ENCODE measurements around the gene ONECUT1. TPM values are rescaled to one million over a fixed set of nuclear protein-coding genes. Genes with fewer than 3 reads are reported as not detected.

ONECUT1 gene
- total and polyA plus RNA-seq, 3 donors from 2014 or later: 3.4 to 10.0 (median 3.6) TPM

- Histone ChIP-seq H3K9me3 (no peaks in the 10 kb centered on the region), H3K4me3 (no peak overlapping the region), H3K4me1 (peaks cover 37% of the 10 kb centered on the region), H3K27me3 (peaks cover 11% of the 10 kb centered on the region), H3K27ac (no peak overlapping the region), H3K36me3 (ENCODE audit: low read depth, missing control alignments) (no peaks in the 10 kb centered on the region)
- TF ChIP-seq POLR2A (IDR thresholded peaks at IDR 0.05) (no peak), CTCF (IDR thresholded peaks at IDR 0.05) (no peak)
- 1 to 2% methylated on average over 19 to 47 of the region's 58 CpGs for WGBS, 2 donors
- intact Hi-C loops (cut with DNase I; ENCODE audit: low total_unique reads): no loop called here
- DNase-seq: no peak
Measured at GRCh38 chr15:52788099-52788986, 1.8 kb downstream of the ONECUT1 start.

GRCh38 chr15:52787549-52788098, 2.5 kb downstream of the ONECUT1 start:
- Histone ChIP-seq H3K36me3 (ENCODE audit: low read depth, missing control alignments) (no peaks in the 10 kb centered on the region), H3K4me3 (no peak overlapping the region), H3K4me1 (peaks cover 37% of the 10 kb centered on the region), H3K27ac (no peak overlapping the region), H3K9me3 (no peaks in the 10 kb centered on the region), H3K27me3 (peaks cover 11% of the 10 kb centered on the region)
- WGBS, 2 donors: 1 to 4% methylated on average over 16 to 27 of the region's 27 CpGs
- TF ChIP-seq CTCF (IDR thresholded peaks at IDR 0.05) (no peak), POLR2A (IDR thresholded peaks at IDR 0.05) (no peak)
- intact Hi-C loops (cut with DNase I; ENCODE audit: low total_unique reads): no loop called here
- DNase-seq: no peak

GRCh38 chr15:52787123-52787503, 3.0 kb downstream of the ONECUT1 start:
- DNase-seq: no peak
- Histone ChIP-seq H3K9me3 (no peaks in the 10 kb centered on the region), H3K4me3 (no peak overlapping the region), H3K4me1 (peaks cover 37% of the 10 kb centered on the region), H3K36me3 (ENCODE audit: low read depth, missing control alignments) (no peaks in the 10 kb centered on the region), H3K27me3 (peaks cover 11% of the 10 kb centered on the region), H3K27ac (no peak overlapping the region)
- TF ChIP-seq POLR2A (IDR thresholded peaks at IDR 0.05) (no peak), CTCF (IDR thresholded peaks at IDR 0.05) (no peak)
- intact Hi-C loops (cut with DNase I; ENCODE audit: low total_unique reads): no loop called here
- WGBS, 2 donors: 3% methylated on average over 24 of the region's 24 CpGs; no CpG with 5 or more reads in 1 of the 2 donors

- WGBS, 2 donors: 5% methylated on average over 11 to 28 of the region's 28 CpGs
- DNase-seq: no peak
- peaks cover 37% of the 10 kb centered on the region for H3K4me1 ChIP-seq
Measured at GRCh38 chr15:52786436-52787122, 3.6 kb downstream of the ONECUT1 start.

More at GRCh38 chr15:52786436-52787122, 3.6 kb downstream of the ONECUT1 start:
- no peak for TF ChIP-seq CTCF (IDR thresholded peaks at IDR 0.05)
- no peak for TF ChIP-seq POLR2A (IDR thresholded peaks at IDR 0.05)
- Histone ChIP-seq H3K9me3 (no peaks in the 10 kb centered on the region), H3K36me3 (ENCODE audit: low read depth, missing control alignments) (no peaks in the 10 kb centered on the region), H3K4me3 (no peak overlapping the region), H3K27ac (no peak overlapping the region), H3K27me3 (peaks cover 11% of the 10 kb centered on the region)
- intact Hi-C loops (cut with DNase I; ENCODE audit: low total_unique reads): no loop called here
